Stimulated activated naive B cell treated with anti-CD40 and anti-IgM and Interleukin-4, amounts not matched to agents 10 μg/mL and 1 μg/mL and 100 μg/mL, for 72 hours (primary cell): ENCODE results near the gene MYLK3.
A peak's percentile ranks its signal among the peaks of the same experiment; 100 is the strongest.

Experiments
- ATAC-seq, 2 donors: fragments of 150-1000 bp; cut with Tn5 transposase; replicated peaks; 2 replicates each; pipeline ENCODE4 v1.10.0; 2021; ENCODE audit warnings: moderate library complexity in 1 of 2
- DNase-seq: peaks from one replicate; pipeline ENCODE4 v3.0.0; 2021
- H3K27ac Mint-ChIP-seq: one replicate; pipeline ENCODE4 v1.8.0; 2022; ENCODE audit warnings: mild to moderate bottlenecking, mixed read lengths
- H3K27me3 Mint-ChIP-seq, 2 donors: one replicate each; pipeline ENCODE4 v1.8.0; 2022; ENCODE audit warnings: mixed read lengths in 2 of 2
- H3K36me3 Mint-ChIP-seq, 2 donors: one replicate each; pipeline ENCODE4 v1.8.0; 2022; ENCODE audit warnings: mixed read lengths in 2 of 2, mild to moderate bottlenecking in 1 of 2
- H3K4me1 Mint-ChIP-seq, 2 donors: one replicate each; pipeline ENCODE4 v1.8.0; 2022; ENCODE audit warnings: mixed read lengths in 2 of 2, mild to moderate bottlenecking in 1 of 2
- H3K4me3 Mint-ChIP-seq, 2 donors: one replicate each; pipeline ENCODE4 v1.8.0; 2022; ENCODE audit warnings: mild to moderate bottlenecking in 2 of 2, mixed read lengths in 2 of 2, moderate library complexity in 1 of 2
- H3K9me3 Mint-ChIP-seq, 2 donors: one replicate each; pipeline ENCODE4 v1.8.0; 2022; ENCODE audit warnings: mixed read lengths in 2 of 2, mild to moderate bottlenecking in 1 of 2

MYLK3 gene

GRCh38 chr16:46746821-46747776 lies 1.0 kb downstream of the MYLK3 start:
- no peak for DNase-seq
- Mint-ChIP-seq H3K4me1 (peaks cover 24 to 33% of the 10 kb centered on the region in 2 donors), H3K9me3 (no peaks in the 10 kb centered on the region), H3K27ac (no peak overlapping the region), H3K27me3 (no peaks in the 10 kb centered on the region), H3K36me3 (no peaks in the 10 kb centered on the region), H3K4me3 (no peak overlapping the region)
- no peak for ATAC-seq

DNA sequence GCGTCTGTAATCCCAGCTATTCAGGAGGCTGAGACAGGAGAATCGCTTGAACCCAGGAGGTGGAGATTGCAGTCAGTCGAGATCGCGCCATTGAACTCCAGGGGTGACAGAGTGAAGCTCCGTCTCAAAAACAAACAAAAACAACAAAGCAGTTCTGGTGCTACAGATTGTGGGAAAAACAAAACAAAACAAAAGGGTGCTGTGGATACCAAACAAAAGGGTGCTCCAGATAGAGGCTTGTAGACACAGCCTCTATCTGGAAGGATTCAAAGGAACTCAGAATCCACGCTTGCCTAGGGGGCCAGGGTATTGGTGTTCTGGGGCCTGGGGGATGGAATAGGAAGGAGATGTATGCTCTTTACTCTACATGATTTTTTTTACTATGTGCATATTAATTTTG lies 2.5 kb downstream of the MYLK3 start:
- Mint-ChIP-seq H3K36me3 (no peaks in the 10 kb centered on the region), H3K4me3 (no peak overlapping the region), H3K9me3 (no peaks in the 10 kb centered on the region), H3K4me1 (peaks cover 24 to 41% of the 10 kb centered on the region in 2 donors), H3K27me3 (no peaks in the 10 kb centered on the region), H3K27ac (no peak overlapping the region)
- ATAC-seq, result no peak
- DNase-seq, result no peak

- DNase-seq, result peak; percentile 20
- peak overlapping the region; percentile 94 for H3K27ac Mint-ChIP-seq
- H3K9me3 Mint-ChIP-seq, result no peaks in the 10 kb centered on the region
- no peaks in the 10 kb centered on the region for H3K27me3 Mint-ChIP-seq
- ATAC-seq, result peak; percentile 72 to 79
- peaks cover 18 to 32% of the 10 kb centered on the region in 2 donors for H3K4me1 Mint-ChIP-seq
- peak overlapping the region; percentile 73 to 77 for H3K4me3 Mint-ChIP-seq
- H3K36me3 Mint-ChIP-seq, result no peaks in the 10 kb centered on the region
Measured at GRCh38 chr16:46743232-46743719, 4.9 kb downstream of the MYLK3 start.

GRCh38 chr16:46739934-46740333 lies 8.2 kb downstream of the MYLK3 start:
- H3K4me1 Mint-ChIP-seq, result peaks cover 15 to 29% of the 10 kb centered on the region in 2 donors
- H3K36me3 Mint-ChIP-seq, result no peaks in the 10 kb centered on the region
- H3K4me3 Mint-ChIP-seq, result no peak overlapping the region
- ATAC-seq (no peak), DNase-seq (no peak)
- H3K27me3 Mint-ChIP-seq, result no peaks in the 10 kb centered on the region
- no peaks in the 10 kb centered on the region for H3K9me3 Mint-ChIP-seq
- H3K27ac Mint-ChIP-seq, result peak overlapping the region; percentile 37

DNA sequence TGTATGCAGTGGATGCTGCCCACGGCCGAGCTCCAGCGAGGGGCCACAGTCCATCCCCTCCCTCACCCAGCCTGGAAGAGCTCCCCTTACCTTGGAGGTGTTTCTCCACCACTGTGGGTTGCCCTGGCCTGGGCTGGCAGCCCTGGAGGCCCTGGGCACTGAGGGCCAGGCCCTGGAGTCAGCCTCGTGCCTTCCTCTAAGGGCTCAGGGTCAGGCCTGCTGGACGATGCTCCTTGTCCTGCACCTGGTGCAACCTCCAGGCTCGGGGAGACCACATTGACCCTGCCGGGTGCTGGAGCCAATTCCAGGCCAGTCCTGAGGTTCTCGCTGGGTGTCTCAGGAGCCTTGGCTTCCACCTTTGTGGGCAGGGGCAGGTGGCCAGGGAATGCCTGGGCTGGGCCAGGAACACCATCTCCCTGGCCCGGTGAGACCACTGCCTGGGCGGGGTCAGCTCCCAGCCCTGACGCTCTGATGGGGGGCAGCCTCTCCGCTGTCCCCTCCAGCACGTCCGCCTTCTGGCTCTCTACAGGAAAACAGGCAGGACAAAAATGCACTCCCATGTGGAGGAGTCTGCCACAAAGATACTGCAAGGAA lies 10.4 kb downstream of the MYLK3 start:
- DNase-seq (no peak), ATAC-seq (no peak)
- Mint-ChIP-seq H3K4me3 (no peak overlapping the region), H3K27me3 (no peaks in the 10 kb centered on the region), H3K36me3 (no peaks in the 10 kb centered on the region), H3K27ac (peak overlapping the region; percentile 72), H3K9me3 (no peaks in the 10 kb centered on the region), H3K4me1 (peaks cover 6 to 18% of the 10 kb centered on the region in 2 donors)

DNA sequence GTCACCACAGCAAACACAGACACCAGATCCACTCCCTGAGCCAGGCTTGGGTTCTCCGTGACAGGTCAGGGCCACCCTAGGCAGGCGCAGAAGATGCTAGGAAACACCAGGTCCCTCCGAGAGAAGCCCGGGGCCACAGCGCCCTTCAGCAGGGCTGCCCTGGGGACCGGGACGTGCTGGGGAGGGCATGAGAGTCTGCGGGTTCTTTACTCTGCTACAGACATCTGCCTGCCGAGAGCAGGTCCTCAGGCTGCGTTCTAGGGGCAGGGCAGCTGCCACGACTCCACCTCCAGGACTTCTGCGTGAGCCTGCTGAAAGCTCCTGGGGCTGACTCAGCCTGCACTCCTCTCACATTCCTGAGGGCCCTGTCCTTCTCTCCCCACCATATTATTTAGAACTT lies 11.4 kb downstream of the MYLK3 start:
- peaks cover 0 to 11% of the 10 kb centered on the region in 2 donors for H3K4me1 Mint-ChIP-seq
- DNase-seq, result no peak
- H3K9me3 Mint-ChIP-seq, result no peaks in the 10 kb centered on the region
- no peak for ATAC-seq
- no peaks in the 10 kb centered on the region for H3K27me3 Mint-ChIP-seq
- peak overlapping the region; percentile 56 for H3K27ac Mint-ChIP-seq
- no peak overlapping the region for H3K4me3 Mint-ChIP-seq
- no peaks in the 10 kb centered on the region for H3K36me3 Mint-ChIP-seq

GRCh38 chr16:46733319-46733830 lies 14.8 kb downstream of the MYLK3 start:
- Mint-ChIP-seq H3K36me3 (no peaks in the 10 kb centered on the region), H3K27me3 (peaks cover 0 to 8% of the 10 kb centered on the region in 2 donors), H3K4me1 (no peaks in the 10 kb centered on the region), H3K27ac (no peak overlapping the region), H3K9me3 (no peaks in the 10 kb centered on the region), H3K4me3 (no peak overlapping the region)
- DNase-seq (no peak), ATAC-seq (no peak)

DNA sequence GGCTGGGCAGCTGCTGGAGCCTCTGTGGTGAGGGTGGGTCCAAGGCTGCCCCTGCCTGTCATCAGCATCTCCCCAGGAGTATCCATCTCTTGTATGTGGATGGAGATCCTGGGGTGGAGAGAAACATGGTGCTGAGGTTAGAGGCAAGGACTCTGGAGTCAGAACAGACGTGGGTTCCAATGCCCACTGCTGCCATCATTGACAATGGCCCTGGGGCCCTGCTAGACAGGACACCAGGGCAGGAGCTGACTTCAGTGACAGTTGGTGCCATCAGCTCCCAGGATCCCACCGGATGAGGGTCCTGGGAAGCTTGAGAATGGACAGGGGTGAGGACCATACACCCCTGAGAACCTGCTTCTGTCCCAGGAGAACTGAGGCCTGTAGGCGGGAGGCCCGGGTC lies 15.6 kb downstream of the MYLK3 start:
- H3K27ac Mint-ChIP-seq, result no peak overlapping the region
- H3K4me3 Mint-ChIP-seq, result no peak overlapping the region
- H3K36me3 Mint-ChIP-seq, result no peaks in the 10 kb centered on the region
- H3K9me3 Mint-ChIP-seq, result no peaks in the 10 kb centered on the region
- ATAC-seq, result no peak
- peaks cover 0 to 8% of the 10 kb centered on the region in 2 donors for H3K27me3 Mint-ChIP-seq
- H3K4me1 Mint-ChIP-seq, result no peaks in the 10 kb centered on the region
- no peak for DNase-seq

DNA sequence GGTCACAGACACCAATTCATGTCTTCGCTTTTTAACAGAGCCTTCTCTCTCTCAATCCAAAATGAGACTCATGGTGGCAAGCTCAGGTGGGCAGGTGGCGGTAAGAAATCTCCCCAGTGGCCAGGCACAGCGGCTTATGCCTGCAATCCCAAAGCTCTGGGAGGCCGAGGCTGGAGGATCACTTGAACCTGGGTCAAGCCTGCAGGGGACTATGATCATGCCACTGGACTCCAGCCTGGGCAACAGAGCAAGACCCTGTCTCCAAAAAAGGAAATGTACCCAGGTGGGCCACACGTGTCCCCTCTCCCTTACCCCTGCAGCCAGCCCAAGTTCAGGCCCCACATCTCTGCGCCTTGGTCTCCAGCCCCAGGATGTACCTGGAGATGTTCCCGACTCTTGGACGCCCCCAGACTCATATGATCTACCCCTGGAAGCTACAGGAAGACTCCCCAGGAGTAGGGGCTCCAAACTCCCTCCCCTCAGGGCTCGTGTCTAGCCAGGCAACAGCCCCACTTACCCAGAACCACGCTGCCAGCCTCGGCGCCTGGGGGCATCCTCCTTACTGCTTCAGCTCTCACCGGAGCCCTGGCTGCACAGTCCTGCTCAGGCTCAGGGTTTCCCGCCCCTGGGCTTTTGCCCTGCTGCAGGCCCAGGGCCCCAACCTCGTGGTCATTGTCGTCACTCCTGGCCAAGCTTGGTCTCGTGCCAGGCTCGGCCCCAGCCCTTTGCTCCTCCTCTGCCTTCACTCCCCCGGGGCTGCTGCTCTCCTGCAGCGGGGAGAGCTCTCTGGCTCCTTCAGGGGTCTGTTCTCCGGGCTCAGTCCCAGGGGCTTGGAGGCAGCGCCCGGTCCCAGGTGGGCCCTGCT lies 16.2 kb downstream of the MYLK3 start:
- no peak for ATAC-seq
- H3K27ac Mint-ChIP-seq, result no peak overlapping the region
- H3K4me1 Mint-ChIP-seq, result no peaks in the 10 kb centered on the region

DNA sequence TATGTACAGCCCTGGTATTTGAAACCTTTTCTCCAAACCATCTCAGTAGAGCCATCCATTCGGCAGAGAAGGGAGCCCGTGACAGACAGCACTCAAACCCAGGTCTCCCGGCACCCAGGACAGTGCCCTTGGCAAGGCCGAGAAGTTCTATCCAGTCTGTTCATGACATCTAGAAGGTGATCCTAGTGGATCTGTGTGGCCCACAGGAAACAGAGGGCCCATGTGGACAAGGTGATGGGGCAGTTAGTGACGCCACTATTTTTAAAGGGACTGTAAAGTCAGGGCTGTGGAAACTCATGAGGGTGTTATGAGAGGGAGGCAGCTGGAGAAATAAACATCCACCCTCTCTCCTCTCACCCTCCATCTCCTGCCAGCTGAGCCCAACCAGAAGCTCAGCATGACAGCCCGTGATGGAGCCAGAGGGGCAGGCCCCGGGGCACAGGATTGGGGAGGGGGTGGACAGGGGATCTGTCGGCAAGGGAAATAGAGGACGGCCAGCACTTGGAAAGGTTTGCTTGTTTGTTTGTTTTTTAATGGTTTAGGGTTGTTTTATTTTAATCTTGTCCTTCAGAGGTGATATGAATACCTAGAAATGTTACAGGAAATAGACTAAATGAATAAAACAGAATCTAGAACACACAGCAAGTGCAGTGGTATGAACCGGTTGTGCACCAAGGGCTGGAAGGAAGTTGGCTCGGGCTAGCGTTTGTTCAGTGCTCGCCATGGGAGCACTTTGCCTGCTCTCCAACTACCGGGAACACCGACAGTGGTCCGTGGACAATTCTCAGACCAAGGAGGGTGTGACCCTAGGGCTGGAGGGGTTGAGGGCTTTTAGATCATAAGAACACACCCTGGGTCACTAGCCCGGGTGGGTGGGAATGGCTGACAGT lies 17.1 kb downstream of the MYLK3 start:
- H3K27ac Mint-ChIP-seq, result peak overlapping the region; percentile 31
- H3K4me3 Mint-ChIP-seq, result no peak overlapping the region
- H3K9me3 Mint-ChIP-seq, result no peaks in the 10 kb centered on the region
- peaks cover 0 to 8% of the 10 kb centered on the region in 2 donors for H3K27me3 Mint-ChIP-seq
- ATAC-seq (no peak), DNase-seq (no peak)
- H3K4me1 Mint-ChIP-seq, result no peaks in the 10 kb centered on the region
- H3K36me3 Mint-ChIP-seq, result peaks cover 0 to under 1% of the 10 kb centered on the region in 2 donors

More for the DNA sequence above, 16.2 kb downstream of the MYLK3 start:
- Mint-ChIP-seq H3K36me3 (no peaks in the 10 kb centered on the region), H3K4me3 (no peak overlapping the region), H3K27me3 (peaks cover 0 to 8% of the 10 kb centered on the region in 2 donors), H3K9me3 (no peaks in the 10 kb centered on the region)
- DNase-seq, result no peak

DNA sequence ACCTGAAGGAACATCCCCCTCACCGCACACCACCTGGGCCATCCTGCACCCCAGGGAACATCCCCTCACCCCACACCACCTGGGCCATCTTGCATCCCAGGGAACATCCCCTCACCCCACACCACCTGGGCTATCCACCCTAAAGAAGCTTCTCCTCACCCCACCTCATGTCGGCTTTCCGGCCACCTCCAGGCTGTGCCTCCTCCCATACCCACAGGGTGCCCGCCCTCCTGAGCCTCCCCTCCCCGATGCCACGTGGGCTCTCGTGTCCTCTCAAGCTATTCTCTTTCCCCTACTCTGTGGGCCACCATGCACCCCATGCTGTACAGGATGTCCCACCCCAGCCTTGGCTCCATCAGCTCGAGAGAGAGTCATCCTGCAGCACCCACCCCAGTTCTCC lies 18.0 kb downstream of the MYLK3 start:
- H3K36me3 Mint-ChIP-seq, result peaks cover 0 to 5% of the 10 kb centered on the region in 2 donors
- no peak for ATAC-seq
- H3K4me1 Mint-ChIP-seq, result no peaks in the 10 kb centered on the region

DNA sequence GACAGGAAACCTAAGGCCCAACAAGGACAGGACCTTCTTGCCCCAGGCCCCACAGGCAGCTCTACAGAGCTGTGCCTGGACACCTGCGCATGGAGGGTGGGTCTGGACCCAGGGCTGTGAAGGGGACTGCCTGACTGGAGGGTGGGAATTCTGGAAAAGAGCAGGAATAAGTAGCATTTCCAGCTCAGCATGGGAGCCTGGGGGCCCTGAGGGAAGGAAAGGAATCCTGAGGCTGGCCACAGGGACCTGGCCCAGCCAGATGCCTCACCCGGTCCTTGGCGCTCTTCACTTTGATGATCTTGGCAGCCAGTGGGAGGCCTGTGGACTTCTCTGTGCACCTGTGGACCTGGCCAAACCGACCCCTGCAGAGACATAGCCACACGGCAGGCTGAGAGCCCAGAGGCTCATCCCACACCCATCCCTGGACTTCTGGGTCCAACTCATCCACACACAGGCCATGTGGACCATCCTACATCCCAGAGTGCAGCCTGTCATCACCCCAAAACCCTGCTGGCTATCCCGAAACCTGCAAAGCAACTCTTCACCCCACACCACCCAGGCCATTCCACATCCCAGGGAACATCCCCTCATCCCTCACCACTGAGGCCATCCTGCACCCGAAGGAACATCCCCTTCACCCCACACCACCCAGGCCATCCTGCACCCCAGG lies 18.7 kb downstream of the MYLK3 start:
- ATAC-seq, result no peak
- Mint-ChIP-seq H3K4me1 (no peaks in the 10 kb centered on the region), H3K9me3 (peaks cover 0 to 4% of the 10 kb centered on the region in 2 donors), H3K36me3 (peaks cover 0 to 5% of the 10 kb centered on the region in 2 donors), H3K27me3 (peaks cover 0 to 8% of the 10 kb centered on the region in 2 donors), H3K27ac (no peak overlapping the region), H3K4me3 (no peak overlapping the region)
- DNase-seq, result no peak

More for the DNA sequence above, 18.0 kb downstream of the MYLK3 start:
- Mint-ChIP-seq H3K9me3 (peaks cover 0 to 4% of the 10 kb centered on the region in 2 donors), H3K27ac (no peak overlapping the region), H3K27me3 (peaks cover 0 to 8% of the 10 kb centered on the region in 2 donors), H3K4me3 (no peak overlapping the region)
- DNase-seq, result no peak

DNA sequence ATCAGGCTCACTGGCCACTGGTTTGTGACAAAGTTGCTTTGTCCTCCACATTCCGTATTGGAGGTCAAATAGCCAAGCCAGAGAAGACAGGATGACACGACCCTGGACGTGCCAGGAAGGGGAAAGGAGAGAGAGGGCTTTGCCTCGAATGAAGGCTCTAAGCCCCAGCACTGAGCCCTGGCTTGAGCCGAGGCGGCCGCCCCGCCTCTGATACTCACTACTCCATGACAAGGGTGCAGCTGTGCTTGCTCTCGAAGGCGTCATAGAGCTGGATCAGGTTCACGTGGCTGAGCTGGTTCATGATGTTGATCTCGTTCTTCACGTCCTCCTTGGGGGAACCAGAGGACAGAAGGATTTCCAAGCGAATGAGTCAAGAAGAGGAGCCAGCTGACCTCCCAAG lies 19.3 kb downstream of the MYLK3 start:
- Mint-ChIP-seq H3K4me3 (no peak overlapping the region), H3K27me3 (peaks cover 0 to 8% of the 10 kb centered on the region in 2 donors), H3K36me3 (peaks cover 0 to 5% of the 10 kb centered on the region in 2 donors), H3K27ac (no peak overlapping the region), H3K9me3 (peaks cover 0 to 4% of the 10 kb centered on the region in 2 donors), H3K4me1 (no peaks in the 10 kb centered on the region)
- ATAC-seq (no peak), DNase-seq (no peak)
